IMR-90 (cell line): ENCODE results near the gene ADGRD2.

Source experiments
- CEBPB ChIP-seq: IDR thresholded peaks from 2 replicates; pipeline ENCODE4 v1.6.1; 2012; ENCODE audit warnings: low read depth, low read length, improper control_type of control experiment
- CTCF ChIP-seq: conservative IDR thresholded peaks from 2 replicates; pipeline ENCODE4 v1.5.1; 2012; ENCODE audit warnings: mild to moderate bottlenecking, low read depth, low read length, improper control_type of control experiment
- ELK1 ChIP-seq: fragments of 150-350 bp; IDR thresholded peaks from 2 replicates; pipeline ENCODE4 v1.6.1; 2016; ENCODE audit warnings: low read depth, mild to moderate bottlenecking, low read length, moderate library complexity, borderline replicate concordance
- MXI1 ChIP-seq: IDR thresholded peaks from 2 replicates; pipeline ENCODE4 v1.6.1; 2012; ENCODE audit warnings: low read depth, mild to moderate bottlenecking, low read length, moderate library complexity, borderline replicate concordance
- POLR2A ChIP-seq: IDR thresholded peaks from 2 replicates; pipeline ENCODE4 v1.6.1; 2012; ENCODE audit warnings: mild to moderate bottlenecking, low read depth, low read length
- SMC3 ChIP-seq: fragments of 150-350 bp; IDR thresholded peaks from 2 replicates; pipeline ENCODE4 v1.6.1; 2016; ENCODE audit warnings: low read depth, mild to moderate bottlenecking, antibody characterized with exemption, low read length, moderate library complexity

DNA sequence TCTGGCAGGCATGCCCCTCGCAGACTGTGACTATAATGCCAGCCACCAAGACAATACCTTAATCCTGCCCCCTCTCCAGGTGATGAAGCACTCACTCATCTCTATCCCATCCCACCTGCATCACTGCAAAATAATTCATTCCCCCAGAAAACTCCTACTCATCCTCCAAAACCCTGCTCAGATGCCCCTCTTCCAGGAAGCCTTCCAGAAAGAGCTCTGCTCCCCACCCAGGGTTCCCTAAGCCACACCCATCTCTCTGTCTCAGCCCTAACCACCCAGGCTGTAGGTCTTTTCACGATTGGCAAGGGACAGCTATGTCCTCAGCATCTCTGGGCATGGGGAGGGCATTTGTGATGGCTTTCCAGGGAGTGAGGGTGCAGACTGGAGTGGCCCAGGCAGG lies 39.8 kb downstream of the ADGRD2 start:
- TF ChIP-seq CTCF (no peak), MXI1 (no peak), POLR2A (no peak), CEBPB (no peak), ELK1 (no peak), SMC3 (no peak)
